ENCODE measurements around the gene C5orf15. TPM values are rescaled to one million over a fixed set of nuclear protein-coding genes. Genes with fewer than 3 reads are reported as not detected.
"Not testable (repeated sequence)": the region's sequence is repeated elsewhere in the genome, so short reads cannot be mapped to it uniquely, and the experiment has no call there.

The C5orf15 gene
- total and polyA plus RNA-seq, 7 experiments from 2014 or later, result 11.1 to 33.6 (median 17.9) TPM

DNA sequence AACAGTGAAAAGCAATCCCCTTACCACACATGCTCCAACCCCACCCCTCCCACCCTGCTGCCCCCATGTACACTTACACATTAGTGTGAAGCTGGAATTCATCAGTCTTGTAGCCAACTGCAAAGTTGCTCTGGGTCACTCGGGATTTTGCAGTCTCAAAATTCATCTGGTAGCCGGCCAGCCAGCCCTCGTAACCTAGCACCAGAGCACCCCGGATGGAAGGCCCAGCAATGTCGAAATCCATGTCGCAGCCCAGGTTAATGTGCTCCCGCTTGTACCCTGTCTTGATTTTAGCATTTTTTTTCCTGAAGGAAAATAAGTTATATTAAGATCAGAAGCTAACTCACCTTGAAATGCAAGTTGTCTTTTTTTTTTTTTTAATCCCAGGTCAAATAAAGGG lies 12.2 kb upstream of the C5orf15 start:
- H3K4me1 ChIP-seq (ENCODE audit: control insufficient read depth in 2 of 2, insufficient read depth in 2 of 2, low read length in 2 of 2), result no peaks in the 10 kb centered on the region
- Mint-ChIP-seq H3K4me1 (peaks cover 0 to 20% (median 0%) of the 10 kb centered on the region in 7 donors), H3K36me3 (peaks cover 0 to 21% (median 4%) of the 10 kb centered on the region in 5 donors), H3K27me3 (no peaks in the 10 kb centered on the region), H3K4me3 (no peak overlapping the region), H3K27ac (peak overlapping the region in 1 of 9 donors; percentile 17), H3K9me3 (no peaks in the 10 kb centered on the region)
- POLR2A ChIA-PET, result no interaction called here
- H3K27ac ChIP-seq (ENCODE audit: low read depth, low read length), result no peak overlapping the region
- CTCF ChIA-PET, result no interaction called here
- H3K27me3 ChIP-seq (ENCODE audit: control insufficient read depth in 2 of 2, insufficient read depth in 2 of 2, low read length in 2 of 2), result no peaks in the 10 kb centered on the region
- intact Hi-C loops (cut with micrococcal nuclease), result loop anchor here in 1 of 2 donors (1.0 kb wide), 1 partner anchor 869 kb away; no protein-coding TSS in a partner anchor
- H3K9me3 ChIP-seq (ENCODE audit: control insufficient read depth in 2 of 3, low read length in 3 of 3), result no peaks in the 10 kb centered on the region
- DNase-seq, result no peak
- H3K4me3 ChIP-seq (ENCODE audit: low read length), result no peak overlapping the region
- H3K36me3 ChIP-seq (ENCODE audit: control insufficient read depth in 2 of 3, insufficient read depth in 3 of 3, low read length in 3 of 3), result peaks cover 0 to 36% (median 4%) of the 10 kb centered on the region in 3 experiments
- no peak for ATAC-seq

DNA sequence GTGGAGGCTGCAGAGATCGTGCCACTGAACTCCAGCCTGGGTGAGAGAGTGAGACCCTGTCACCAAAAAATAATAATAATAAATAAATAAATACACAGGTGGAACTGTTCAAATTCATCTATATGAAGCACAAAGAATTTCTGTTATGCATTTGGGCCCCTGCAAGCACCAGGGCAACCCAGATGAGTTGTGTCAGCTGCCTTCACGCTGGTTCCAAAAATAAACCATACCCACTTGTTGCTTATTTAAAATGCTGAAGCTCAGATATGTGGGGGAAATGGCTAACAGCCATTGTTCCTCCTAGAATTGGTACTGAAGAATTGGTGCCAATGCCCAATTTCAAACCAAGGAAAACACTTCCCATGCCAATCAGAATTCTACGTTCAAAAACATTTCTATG lies 10.5 kb upstream of the C5orf15 start:
- peaks cover 0 to 20% (median 0%) of the 10 kb centered on the region in 7 donors for H3K4me1 Mint-ChIP-seq
- ATAC-seq, result no peak

DNA sequence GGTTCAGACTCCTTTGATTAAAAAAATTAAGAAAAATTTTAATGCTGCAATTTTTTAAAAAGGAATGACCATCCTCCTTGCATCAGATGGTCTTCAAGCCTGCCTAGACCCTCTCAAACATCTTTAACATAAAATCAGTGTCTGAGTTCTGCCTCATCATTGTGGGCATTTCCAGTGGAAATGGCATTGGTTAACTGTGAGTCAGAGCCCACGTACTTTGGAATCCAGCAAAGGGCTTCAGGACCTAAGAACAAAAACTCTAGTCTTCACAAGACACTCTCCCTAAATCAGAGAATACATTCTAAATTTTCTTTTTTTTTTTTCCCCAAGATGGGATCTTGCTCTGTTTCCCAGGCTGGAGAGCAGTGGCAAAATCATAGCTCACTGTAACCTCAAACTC lies 9.4 kb upstream of the C5orf15 start:
- Histone ChIP-seq H3K27me3 (ENCODE audit: control insufficient read depth in 2 of 2, insufficient read depth in 2 of 2, low read length in 2 of 2) (no peaks in the 10 kb centered on the region), H3K4me1 (ENCODE audit: control insufficient read depth in 2 of 2, insufficient read depth in 2 of 2, low read length in 2 of 2) (no peaks in the 10 kb centered on the region), H3K9me3 (ENCODE audit: control insufficient read depth in 2 of 3, low read length in 3 of 3) (no peaks in the 10 kb centered on the region), H3K4me3 (ENCODE audit: low read length) (no peak overlapping the region), H3K36me3 (ENCODE audit: control insufficient read depth in 2 of 3, insufficient read depth in 3 of 3, low read length in 3 of 3) (peaks cover 0 to 49% (median 17%) of the 10 kb centered on the region in 3 experiments), H3K27ac (ENCODE audit: low read depth, low read length) (peak overlapping the region; percentile 5)
- H3K4me3 Mint-ChIP-seq, result no peak overlapping the region
- intact Hi-C loops (cut with micrococcal nuclease), result no loop called here
- H3K9me3 Mint-ChIP-seq, result no peaks in the 10 kb centered on the region
- H3K27ac Mint-ChIP-seq, result peak overlapping the region in 5 of 9 donors; percentile 13 to 28 (median 19)
- peaks cover 0 to 19% (median 3%) of the 10 kb centered on the region in 5 donors for H3K36me3 Mint-ChIP-seq
- H3K4me1 Mint-ChIP-seq, result peaks cover 0 to 20% (median 0%) of the 10 kb centered on the region in 7 donors
- ATAC-seq (no peak), DNase-seq (no peak)
- H3K27me3 Mint-ChIP-seq, result no peaks in the 10 kb centered on the region
- ChIA-PET POLR2A (interaction anchor here (0.9 kb wide), 1 partner anchor 9 kb away, joined by 3 read pairs; no protein-coding TSS in a partner anchor), CTCF (no interaction called here)

More for the DNA sequence above, 10.5 kb upstream of the C5orf15 start:
- Mint-ChIP-seq H3K27ac (no peak overlapping the region), H3K4me3 (no peak overlapping the region), H3K36me3 (peaks cover 0 to 22% (median 4%) of the 10 kb centered on the region in 5 donors), H3K27me3 (no peaks in the 10 kb centered on the region), H3K9me3 (no peaks in the 10 kb centered on the region)
- CTCF ChIA-PET, result interaction anchor here (0.7 to 1.4 kb wide), 2 partner anchors 44 to 313 kb away, joined by 3 read pairs; no protein-coding TSS in a partner anchor
- intact Hi-C loops (cut with micrococcal nuclease), result no loop called here
- H3K9me3 ChIP-seq (ENCODE audit: control insufficient read depth in 2 of 3, low read length in 3 of 3), result no peaks in the 10 kb centered on the region
- no peak for DNase-seq
- H3K27me3 ChIP-seq (ENCODE audit: control insufficient read depth in 2 of 2, insufficient read depth in 2 of 2, low read length in 2 of 2), result no peaks in the 10 kb centered on the region
- no peak overlapping the region for H3K4me3 ChIP-seq (ENCODE audit: low read length)
- no peak overlapping the region for H3K27ac ChIP-seq (ENCODE audit: low read depth, low read length)
- H3K4me1 ChIP-seq (ENCODE audit: control insufficient read depth in 2 of 2, insufficient read depth in 2 of 2, low read length in 2 of 2), result no peaks in the 10 kb centered on the region
- POLR2A ChIA-PET, result interaction anchor here (0.6 to 1.2 kb wide), 2 partner anchors 26 to 386 kb away, joined by 4 read pairs; partner anchors contain the start of gene VDAC1
- peaks cover 4 to 47% (median 13%) of the 10 kb centered on the region in 3 experiments for H3K36me3 ChIP-seq (ENCODE audit: control insufficient read depth in 2 of 3, insufficient read depth in 3 of 3, low read length in 3 of 3)

DNA sequence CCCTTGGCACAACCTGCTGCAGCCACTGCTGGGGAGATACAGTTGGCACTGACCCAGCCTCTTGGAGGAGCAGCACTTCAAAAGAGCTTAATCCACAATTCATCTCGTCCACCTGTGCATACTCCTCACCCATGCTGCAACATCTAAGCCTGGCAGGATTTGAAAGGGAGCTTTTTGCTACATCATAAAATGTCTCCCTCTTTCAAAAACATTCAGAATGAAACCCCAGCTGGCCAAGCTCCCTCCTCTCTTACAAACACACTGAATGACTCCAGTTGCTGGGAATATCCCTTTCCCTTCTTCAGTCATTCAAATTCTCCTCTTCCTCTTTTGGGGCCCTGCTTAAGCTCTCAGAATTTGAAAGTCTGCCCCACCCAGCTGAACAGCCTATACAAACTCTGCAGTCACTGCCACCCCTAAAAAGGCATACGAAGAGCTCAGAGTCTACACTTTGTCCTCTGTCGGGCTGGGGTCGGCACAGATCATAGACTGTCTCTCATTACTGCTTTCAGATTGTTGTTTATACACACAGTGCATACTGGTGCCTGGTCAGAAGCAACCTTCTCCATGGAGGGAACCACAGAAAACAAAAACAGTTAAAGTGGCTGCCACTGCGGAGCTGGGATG lies 8.8 kb upstream of the C5orf15 start:
- Histone ChIP-seq H3K36me3 (ENCODE audit: control insufficient read depth in 2 of 3, insufficient read depth in 3 of 3, low read length in 3 of 3) (peaks cover 0 to 51% (median 17%) of the 10 kb centered on the region in 3 experiments), H3K27ac (ENCODE audit: low read depth, low read length) (peak overlapping the region; percentile 5), H3K4me1 (ENCODE audit: control insufficient read depth in 2 of 2, insufficient read depth in 2 of 2, low read length in 2 of 2) (no peaks in the 10 kb centered on the region), H3K4me3 (ENCODE audit: low read length) (no peak overlapping the region), H3K9me3 (ENCODE audit: control insufficient read depth in 2 of 3, low read length in 3 of 3) (no peaks in the 10 kb centered on the region), H3K27me3 (ENCODE audit: control insufficient read depth in 2 of 2, insufficient read depth in 2 of 2, low read length in 2 of 2) (no peaks in the 10 kb centered on the region)
- intact Hi-C loops (cut with micrococcal nuclease), result no loop called here
- no peak overlapping the region for H3K4me3 Mint-ChIP-seq
- peaks cover 0 to 20% (median 0%) of the 10 kb centered on the region in 7 donors for H3K4me1 Mint-ChIP-seq
- H3K9me3 Mint-ChIP-seq, result no peaks in the 10 kb centered on the region
- no peak for DNase-seq
- peak overlapping the region in 7 of 9 donors; percentile 14 to 74 (median 28) for H3K27ac Mint-ChIP-seq
- POLR2A ChIA-PET, result interaction anchor here (0.7 kb wide), 1 partner anchor 1606 kb away, joined by 3 read pairs; no protein-coding TSS in a partner anchor
- H3K27me3 Mint-ChIP-seq, result no peaks in the 10 kb centered on the region
- peaks cover 0 to 19% (median 3%) of the 10 kb centered on the region in 5 donors for H3K36me3 Mint-ChIP-seq
- peak; percentile 27 for ATAC-seq
- CTCF ChIA-PET, result interaction anchor here (0.8 kb wide), 1 partner anchor 16 kb away, joined by 3 read pairs; no protein-coding TSS in a partner anchor

DNA sequence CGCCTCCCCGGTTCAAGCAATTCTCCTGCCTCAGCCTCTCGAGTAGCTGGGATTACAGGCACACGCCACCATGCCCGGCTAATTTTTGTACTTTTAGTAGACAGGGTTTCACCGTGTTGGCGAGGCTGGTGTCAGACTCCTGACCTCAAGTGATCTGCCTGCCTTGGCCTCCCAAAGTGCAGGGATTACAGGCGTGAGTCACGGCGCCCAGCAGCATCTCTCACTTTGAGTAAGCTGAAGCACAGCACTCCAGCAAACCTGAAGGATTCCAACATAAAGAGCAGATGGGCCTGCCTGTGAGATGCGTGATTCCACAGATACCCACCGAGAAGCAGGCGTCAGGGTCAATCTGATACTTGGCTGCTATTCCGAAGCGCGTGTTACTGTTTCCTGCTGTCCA lies 7.1 kb upstream of the C5orf15 start:
- intact Hi-C loops (cut with micrococcal nuclease), result not testable (repeated sequence)

DNA sequence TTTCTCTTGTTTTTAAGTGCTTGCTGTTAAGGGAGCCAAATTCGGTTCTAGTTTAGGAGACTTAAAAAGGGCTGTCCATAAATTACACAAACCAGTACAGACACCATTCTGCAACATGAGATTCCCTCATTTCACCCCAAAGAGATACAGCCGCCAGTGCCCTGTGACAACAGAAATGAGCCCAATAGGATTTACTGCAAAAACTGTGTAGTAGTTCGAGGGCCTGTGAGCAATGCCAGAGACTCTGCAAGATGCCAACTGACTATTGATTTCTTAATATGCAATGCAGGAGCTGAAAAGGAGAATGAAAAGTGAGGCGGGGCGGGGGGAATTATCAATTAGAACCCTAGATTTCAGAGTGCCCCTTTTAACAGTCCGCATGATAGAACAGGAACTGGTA lies 5.7 kb upstream of the C5orf15 start:
- Mint-ChIP-seq H3K9me3 (no peaks in the 10 kb centered on the region), H3K4me3 (no peak overlapping the region), H3K36me3 (peaks cover 0 to 12% (median 3%) of the 10 kb centered on the region in 5 donors), H3K27me3 (no peaks in the 10 kb centered on the region), H3K4me1 (peaks cover 0 to 15% (median 11%) of the 10 kb centered on the region in 7 donors), H3K27ac (peak overlapping the region in 1 of 9 donors; percentile 49)
- Histone ChIP-seq H3K4me3 (ENCODE audit: low read length) (no peak overlapping the region), H3K4me1 (ENCODE audit: control insufficient read depth in 2 of 2, insufficient read depth in 2 of 2, low read length in 2 of 2) (peaks cover 0 to 4% of the 10 kb centered on the region in 2 donors), H3K36me3 (ENCODE audit: control insufficient read depth in 2 of 3, insufficient read depth in 3 of 3, low read length in 3 of 3) (peaks cover 0 to 56% (median 17%) of the 10 kb centered on the region in 3 experiments), H3K27ac (ENCODE audit: low read depth, low read length) (no peak overlapping the region), H3K9me3 (ENCODE audit: control insufficient read depth in 2 of 3, low read length in 3 of 3) (no peaks in the 10 kb centered on the region), H3K27me3 (ENCODE audit: control insufficient read depth in 2 of 2, insufficient read depth in 2 of 2, low read length in 2 of 2) (no peaks in the 10 kb centered on the region)
- ATAC-seq, result no peak
- CTCF ChIA-PET, result no interaction called here
- no peak for DNase-seq
- intact Hi-C loops (cut with micrococcal nuclease), result no loop called here
- POLR2A ChIA-PET, result interaction anchor here (0.6 kb wide), 1 partner anchor 176 kb away, joined by 3 read pairs; no protein-coding TSS in a partner anchor

More for the DNA sequence above, 7.1 kb upstream of the C5orf15 start:
- H3K36me3 Mint-ChIP-seq, result peaks cover 0 to 15% (median 3%) of the 10 kb centered on the region in 5 donors
- H3K27ac Mint-ChIP-seq; H3K9me3 Mint-ChIP-seq; CTCF ChIA-PET; DNase-seq; H3K4me1 ChIP-seq (ENCODE audit: control insufficient read depth in 2 of 2, insufficient read depth in 2 of 2, low read length in 2 of 2); H3K27me3 ChIP-seq (ENCODE audit: control insufficient read depth in 2 of 2, insufficient read depth in 2 of 2, low read length in 2 of 2); H3K4me3 ChIP-seq (ENCODE audit: low read length); POLR2A ChIA-PET; H3K9me3 ChIP-seq (ENCODE audit: control insufficient read depth in 2 of 3, low read length in 3 of 3); ATAC-seq; H3K27ac ChIP-seq (ENCODE audit: low read depth, low read length); H3K27me3 Mint-ChIP-seq; H3K4me3 Mint-ChIP-seq: not testable (repeated sequence)
- H3K36me3 ChIP-seq (ENCODE audit: control insufficient read depth in 2 of 3, insufficient read depth in 3 of 3, low read length in 3 of 3), result peaks cover 0 to 56% (median 17%) of the 10 kb centered on the region in 3 experiments
- peaks cover 0 to 12% (median 0%) of the 10 kb centered on the region in 7 donors for H3K4me1 Mint-ChIP-seq

Measured in naive thymus-derived CD4-positive, alpha-beta T cell (primary cell).